Hematopoietic multipotent progenitor cell treated with erythropoietin and hydrocortisone succinate and interleukin-3 and kit ligand, for 4 days (in vitro differentiated cells): Measurements from ENCODE around the gene PLOD2.
A peak's percentile ranks its signal among the peaks of the same experiment; 100 is the strongest.

Source experiments
- DNase-seq: peaks from one replicate; pipeline ENCODE4 v3.0.0-alpha.2; 2015

Gene PLOD2

GRCh38 chr3:146035366-146035765 is 125.6 kb downstream of the PLOD2 start:
- no peak for DNase-seq

- DNase-seq: no peak
Measured at GRCh38 chr3:146033950-146034349, 127.0 kb downstream of the PLOD2 start.

- DNase-seq: no peak
Measured at GRCh38 chr3:146026547-146026946, 134.4 kb downstream of the PLOD2 start.

GRCh38 chr3:146024260-146024659 is 136.7 kb downstream of the PLOD2 start:
- DNase-seq: no peak

GRCh38 chr3:146020969-146021368 is 140.0 kb downstream of the PLOD2 start:
- peak; percentile 14 for DNase-seq

GRCh38 chr3:146019508-146019907 is 141.5 kb downstream of the PLOD2 start:
- DNase-seq: no peak
